Hematopoietic multipotent progenitor cell treated with erythropoietin and hydrocortisone succinate and interleukin-3 and kit ligand, for 8 days (in vitro differentiated cells): ENCODE data around the gene ASTN2.

Experiments used
- DNase-seq: peaks from one replicate; pipeline ENCODE4 v3.0.0-alpha.2; 2015

The ASTN2 gene

GRCh38 chr9:116494815-116495634 is 919.8 kb downstream of the ASTN2 start:
- peak; percentile 67 for DNase-seq

- DNase-seq, result no peak
Measured at GRCh38 chr9:116493183-116493860, 921.5 kb downstream of the ASTN2 start.

GRCh38 chr9:116491659-116492058 is 923.2 kb downstream of the ASTN2 start:
- DNase-seq, result no peak

- peak; percentile 28 for DNase-seq
Measured at GRCh38 chr9:116491219-116491618, 923.6 kb downstream of the ASTN2 start.

GRCh38 chr9:116490321-116490720 is 924.5 kb downstream of the ASTN2 start:
- DNase-seq, result no peak

GRCh38 chr9:116488373-116488772 is 926.5 kb downstream of the ASTN2 start:
- no peak for DNase-seq

- DNase-seq, result no peak
Measured at GRCh38 chr9:116484492-116485061, 930.3 kb downstream of the ASTN2 start.

- no peak for DNase-seq
Measured at GRCh38 chr9:116483622-116484491, 931.0 kb downstream of the ASTN2 start.

- DNase-seq, result no peak
Measured at GRCh38 chr9:116482740-116483139, 932.1 kb downstream of the ASTN2 start.

GRCh38 chr9:116480700-116481099 is 934.2 kb downstream of the ASTN2 start:
- no peak for DNase-seq

- no peak for DNase-seq
Measured at GRCh38 chr9:116479967-116480366, 934.9 kb downstream of the ASTN2 start.

- no peak for DNase-seq
Measured at GRCh38 chr9:116479056-116479544, 935.8 kb downstream of the ASTN2 start.

GRCh38 chr9:116477584-116478141 is 937.2 kb downstream of the ASTN2 start:
- no peak for DNase-seq

- DNase-seq, result no peak
Measured at GRCh38 chr9:116476935-116477381, 937.9 kb downstream of the ASTN2 start.

- no peak for DNase-seq
Measured at GRCh38 chr9:116476002-116476401, 938.9 kb downstream of the ASTN2 start.

GRCh38 chr9:116475201-116475600 is 939.7 kb downstream of the ASTN2 start:
- DNase-seq, result peak; percentile 66

GRCh38 chr9:116471944-116472506 is 942.8 kb downstream of the ASTN2 start:
- DNase-seq, result peak; percentile 46

GRCh38 chr9:116471093-116471906 is 943.6 kb downstream of the ASTN2 start:
- DNase-seq, result peak; percentile 69

- peak; percentile 51 for DNase-seq
Measured at GRCh38 chr9:116468793-116469527, 945.9 kb downstream of the ASTN2 start.

- no peak for DNase-seq
Measured at GRCh38 chr9:116468369-116468768, 946.5 kb downstream of the ASTN2 start.
